ENCODE measurements around the gene TBCD.

TBCD gene

DNA sequence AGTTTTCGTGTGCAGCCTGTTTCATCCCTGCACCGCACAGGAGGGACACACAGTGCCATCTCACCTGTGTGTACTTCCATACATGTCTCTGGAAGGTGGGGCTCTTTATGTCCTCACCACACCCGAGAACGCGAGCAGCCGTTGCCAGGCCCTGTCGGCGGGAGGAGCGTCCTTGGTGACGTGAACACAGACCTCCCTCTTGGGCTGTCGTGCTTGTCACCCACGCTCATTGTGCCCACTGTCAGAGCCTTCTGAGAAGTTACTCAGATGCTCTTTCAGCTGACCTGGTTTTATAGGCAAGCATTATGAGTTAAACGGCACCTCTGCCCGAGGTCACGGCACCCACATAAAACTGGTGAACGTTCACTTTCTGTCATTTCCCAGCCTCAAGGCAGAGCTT is 47.7 kb downstream of the TBCD start:
- no peaks in the 10 kb centered on the region for H4K20me1 ChIP-seq (ENCODE audit: insufficient read depth, low read length)
- no peak for DNase-seq
- no peaks in the 10 kb centered on the region for H3K9me3 ChIP-seq (replicated peaks; ENCODE audit: insufficient read depth, low read length)
- no peak for TF ChIP-seq EZH2phosphoT487 (IDR thresholded peaks at IDR 0.05; ENCODE audit: low read length)
- no peak for TF ChIP-seq EZH2 (optimal IDR thresholded peaks at IDR 0.05; ENCODE audit: low read depth, low read length)
- TF ChIP-seq, protein P1, sequence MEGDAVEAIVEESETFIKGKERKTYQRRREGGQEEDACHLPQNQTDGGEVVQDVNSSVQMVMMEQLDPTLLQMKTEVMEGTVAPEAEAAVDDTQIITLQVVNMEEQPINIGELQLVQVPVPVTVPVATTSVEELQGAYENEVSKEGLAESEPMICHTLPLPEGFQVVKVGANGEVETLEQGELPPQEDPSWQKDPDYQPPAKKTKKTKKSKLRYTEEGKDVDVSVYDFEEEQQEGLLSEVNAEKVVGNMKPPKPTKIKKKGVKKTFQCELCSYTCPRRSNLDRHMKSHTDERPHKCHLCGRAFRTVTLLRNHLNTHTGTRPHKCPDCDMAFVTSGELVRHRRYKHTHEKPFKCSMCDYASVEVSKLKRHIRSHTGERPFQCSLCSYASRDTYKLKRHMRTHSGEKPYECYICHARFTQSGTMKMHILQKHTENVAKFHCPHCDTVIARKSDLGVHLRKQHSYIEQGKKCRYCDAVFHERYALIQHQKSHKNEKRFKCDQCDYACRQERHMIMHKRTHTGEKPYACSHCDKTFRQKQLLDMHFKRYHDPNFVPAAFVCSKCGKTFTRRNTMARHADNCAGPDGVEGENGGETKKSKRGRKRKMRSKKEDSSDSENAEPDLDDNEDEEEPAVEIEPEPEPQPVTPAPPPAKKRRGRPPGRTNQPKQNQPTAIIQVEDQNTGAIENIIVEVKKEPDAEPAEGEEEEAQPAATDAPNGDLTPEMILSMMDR (IDR thresholded peaks at IDR 0.05; ENCODE audit: low read length) = no peak
- no peak overlapping the region for H2AFZ ChIP-seq (ENCODE audit: low read length)
- no peaks in the 10 kb centered on the region for H3K36me3 ChIP-seq (replicated peaks; ENCODE audit: insufficient read depth, low read length)
- no peaks in the 10 kb centered on the region for H3F3A ChIP-seq (ENCODE audit: insufficient read depth, low read length)
- no peak overlapping the region for H3K4me3 ChIP-seq (ENCODE audit: low read length)
- H3K9ac ChIP-seq (ENCODE audit: low read length) = no peak overlapping the region
- H3K9me2 ChIP-seq (replicated peaks; ENCODE audit: insufficient read depth, low read length) = no peaks in the 10 kb centered on the region
- no peak overlapping the region for H3K27ac ChIP-seq (ENCODE audit: low read length)
- H3K27me3 ChIP-seq (replicated peaks; ENCODE audit: insufficient read depth, low read length) = no peaks in the 10 kb centered on the region
- H3K79me2 ChIP-seq (ENCODE audit: low read length) = peaks cover 34% of the 10 kb centered on the region
- H3K4me2 ChIP-seq (ENCODE audit: low read depth, low read length) = no peak overlapping the region
- no peaks in the 10 kb centered on the region for H3K4me1 ChIP-seq (ENCODE audit: low read length)

DNA sequence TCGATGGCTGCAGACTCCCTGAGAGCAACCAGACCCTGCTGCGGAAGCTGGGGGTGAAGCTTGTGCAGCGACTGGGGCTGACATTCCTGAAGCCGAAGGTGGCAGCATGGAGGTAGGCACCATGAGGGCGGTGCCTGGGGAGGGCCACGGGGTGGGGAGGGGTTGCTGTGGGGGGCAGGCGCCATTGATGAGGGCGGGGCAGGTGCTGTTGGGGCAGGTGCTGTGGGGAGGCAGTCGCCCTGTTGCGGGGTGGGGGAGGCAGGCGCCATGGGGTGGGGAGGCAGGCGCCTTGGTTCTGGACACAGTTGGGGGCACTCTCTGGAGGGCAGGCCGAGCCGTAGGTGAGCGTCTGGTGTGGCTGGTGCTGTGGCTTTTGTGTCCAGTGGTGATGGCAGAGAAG is 49.0 kb downstream of the TBCD start:
- Histone ChIP-seq H3K27ac (ENCODE audit: low read length) (no peak overlapping the region), H3K9ac (ENCODE audit: low read length) (no peak overlapping the region), H3K79me2 (ENCODE audit: low read length) (peaks cover 34% of the 10 kb centered on the region), H3K27me3 (replicated peaks; ENCODE audit: insufficient read depth, low read length) (no peaks in the 10 kb centered on the region), H3K4me1 (ENCODE audit: low read length) (no peaks in the 10 kb centered on the region), H4K20me1 (ENCODE audit: insufficient read depth, low read length) (no peaks in the 10 kb centered on the region), H3F3A (ENCODE audit: insufficient read depth, low read length) (no peaks in the 10 kb centered on the region), H3K9me3 (replicated peaks; ENCODE audit: insufficient read depth, low read length) (no peaks in the 10 kb centered on the region), H3K9me2 (replicated peaks; ENCODE audit: insufficient read depth, low read length) (no peaks in the 10 kb centered on the region), H3K36me3 (replicated peaks; ENCODE audit: insufficient read depth, low read length) (no peaks in the 10 kb centered on the region), H3K4me3 (ENCODE audit: low read length) (no peak overlapping the region), H2AFZ (ENCODE audit: low read length) (no peak overlapping the region), H3K4me2 (ENCODE audit: low read depth, low read length) (no peak overlapping the region)
- TF ChIP-seq, protein P1 (IDR thresholded peaks at IDR 0.05; ENCODE audit: low read length) = no peak
- DNase-seq = no peak

DNA sequence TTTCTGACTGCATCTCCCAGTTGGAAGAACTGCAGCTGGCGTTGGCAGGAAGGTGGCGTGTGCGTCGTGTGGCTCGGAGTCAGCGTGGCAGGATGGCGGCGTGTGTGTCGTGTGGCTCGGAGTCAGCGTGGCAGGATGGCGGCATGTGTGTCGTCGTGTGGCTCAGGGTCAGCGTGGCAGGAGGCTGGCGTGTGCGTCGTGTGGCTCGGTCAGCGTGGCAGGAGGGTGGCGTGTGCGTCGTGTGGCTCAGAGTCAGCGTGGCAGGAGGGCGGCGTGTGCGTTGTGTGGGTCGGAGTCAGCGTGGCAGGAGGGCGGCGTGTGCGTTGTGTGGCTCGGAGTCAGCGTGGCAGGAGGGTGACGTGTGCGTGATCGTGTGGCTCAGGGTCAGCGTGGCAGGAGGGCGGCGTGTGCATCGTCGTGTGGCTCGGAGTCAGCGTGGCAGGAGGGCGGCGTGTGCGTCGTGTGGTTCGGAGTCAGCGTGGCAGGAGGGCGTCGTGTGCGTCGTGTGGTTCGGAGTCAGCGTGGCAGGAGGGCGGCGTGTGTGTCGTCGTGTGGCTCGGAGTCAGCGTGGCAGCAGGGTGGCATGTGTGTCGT is 49.6 kb downstream of the TBCD start:
- TF ChIP-seq EZH2 (optimal IDR thresholded peaks at IDR 0.05; ENCODE audit: low read depth, low read length) (no peak), EZH2phosphoT487 (IDR thresholded peaks at IDR 0.05; ENCODE audit: low read length) (no peak)
- TF ChIP-seq, protein P1 (IDR thresholded peaks at IDR 0.05; ENCODE audit: low read length) = no peak
- Histone ChIP-seq H3K4me1 (ENCODE audit: low read length) (no peaks in the 10 kb centered on the region), H4K20me1 (ENCODE audit: insufficient read depth, low read length) (no peaks in the 10 kb centered on the region), H3K9ac (ENCODE audit: low read length) (no peak overlapping the region), H3K27ac (ENCODE audit: low read length) (no peak overlapping the region), H3K79me2 (ENCODE audit: low read length) (peaks cover 29% of the 10 kb centered on the region), H3K27me3 (replicated peaks; ENCODE audit: insufficient read depth, low read length) (no peaks in the 10 kb centered on the region), H3K9me3 (replicated peaks; ENCODE audit: insufficient read depth, low read length) (no peaks in the 10 kb centered on the region), H3K4me3 (ENCODE audit: low read length) (no peak overlapping the region), H3K4me2 (ENCODE audit: low read depth, low read length) (no peak overlapping the region), H3K9me2 (replicated peaks; ENCODE audit: insufficient read depth, low read length) (no peaks in the 10 kb centered on the region), H3K36me3 (replicated peaks; ENCODE audit: insufficient read depth, low read length) (no peaks in the 10 kb centered on the region), H3F3A (ENCODE audit: insufficient read depth, low read length) (no peaks in the 10 kb centered on the region), H2AFZ (ENCODE audit: low read length) (no peak overlapping the region)
- no peak for DNase-seq
